GM21423 (cell line): ENCODE data around the gene ATP13A3.
"Not testable (repeated sequence)": the region's sequence is repeated elsewhere in the genome, so short reads cannot be mapped to it uniquely, and the experiment has no call there.

ENCODE experiments used
- ATAC-seq: cut with Tn5 transposase; IDR thresholded peaks from one replicate; pipeline ENCODE4 v1.9.1; 2021; ENCODE audit warnings: mild to moderate bottlenecking, moderate library complexity; ENCODE audit not compliant: unreplicated experiment

The ATP13A3 gene

GRCh38 chr3:194500198-194500597 lies 13.4 kb upstream of the ATP13A3 start:
- ATAC-seq = no peak

- ATAC-seq = not testable (repeated sequence)
These were observed 12.7 kb upstream of the ATP13A3 start for GRCh38 chr3:194499516-194499915.

DNA sequence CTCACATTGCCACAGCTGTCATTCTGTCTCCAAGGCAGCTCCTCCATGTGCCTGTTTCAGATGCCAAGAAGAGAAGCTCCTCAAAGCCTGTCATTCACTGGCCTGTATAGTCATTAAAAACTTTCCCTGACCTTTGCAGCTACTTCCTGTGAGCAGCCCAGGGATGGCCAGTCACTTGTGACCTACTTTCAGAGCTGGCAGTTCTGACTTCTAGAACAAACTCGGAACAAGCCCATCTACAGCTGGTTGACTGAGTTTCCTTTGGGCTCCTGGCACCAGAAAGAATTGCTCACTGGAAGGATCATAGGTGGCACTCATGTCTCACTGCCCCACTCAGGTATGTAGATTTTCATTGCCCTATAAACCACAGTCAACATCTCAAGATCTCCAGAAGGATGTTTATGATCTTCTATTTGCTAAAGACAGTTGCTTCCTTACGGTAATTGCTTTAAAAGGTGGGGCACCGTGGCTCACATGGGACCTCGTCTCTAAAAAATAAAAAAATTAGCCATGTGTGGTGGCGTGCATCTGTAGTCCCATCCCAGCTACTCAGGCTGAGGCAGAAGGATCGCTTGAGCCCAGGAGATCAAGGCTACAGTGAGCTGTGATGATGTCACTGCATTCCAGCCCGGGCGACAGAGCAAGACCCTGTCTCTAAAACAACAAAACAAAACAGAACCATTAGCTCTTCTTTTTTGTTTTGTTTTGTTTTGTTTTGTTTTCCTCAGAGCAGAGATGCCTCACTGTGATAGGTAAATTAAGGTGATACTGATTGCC lies 11.2 kb upstream of the ATP13A3 start:
- ATAC-seq = no peak

DNA sequence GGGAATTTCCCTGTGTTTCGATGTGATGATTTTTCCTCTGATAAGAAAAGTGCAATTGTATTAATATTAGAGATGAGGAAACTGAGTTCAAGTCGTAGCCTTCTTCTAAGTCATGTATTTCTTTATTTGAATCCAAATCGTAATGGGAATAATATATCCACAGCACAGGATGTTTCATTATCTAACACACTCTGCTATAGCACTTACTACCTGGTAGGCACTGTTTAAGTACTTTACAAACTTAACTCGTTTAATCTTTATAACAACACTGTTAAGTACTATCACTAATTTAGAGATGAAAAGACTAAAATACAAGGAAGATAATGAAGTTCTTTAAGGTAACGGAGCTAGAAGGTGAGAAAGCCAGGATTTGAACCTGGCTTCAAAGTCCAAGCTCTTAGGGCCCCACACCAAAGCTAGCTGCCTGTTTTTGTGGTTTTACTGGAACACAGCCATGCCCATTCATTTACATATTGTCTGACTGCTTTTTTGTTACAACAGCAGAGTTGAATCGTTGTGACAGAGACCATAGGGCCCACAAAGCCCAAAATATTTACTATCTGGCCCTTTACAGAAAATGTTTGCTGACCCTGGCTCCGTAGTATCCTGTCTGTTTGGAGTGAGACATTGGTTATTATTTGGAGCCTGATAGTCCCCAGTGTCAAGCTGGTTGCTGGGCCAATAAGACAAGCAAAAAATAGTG lies 9.6 kb upstream of the ATP13A3 start:
- peak; percentile 49 for ATAC-seq

- no peak for ATAC-seq
These were observed 8.2 kb upstream of the ATP13A3 start for GRCh38 chr3:194494951-194495374.

DNA sequence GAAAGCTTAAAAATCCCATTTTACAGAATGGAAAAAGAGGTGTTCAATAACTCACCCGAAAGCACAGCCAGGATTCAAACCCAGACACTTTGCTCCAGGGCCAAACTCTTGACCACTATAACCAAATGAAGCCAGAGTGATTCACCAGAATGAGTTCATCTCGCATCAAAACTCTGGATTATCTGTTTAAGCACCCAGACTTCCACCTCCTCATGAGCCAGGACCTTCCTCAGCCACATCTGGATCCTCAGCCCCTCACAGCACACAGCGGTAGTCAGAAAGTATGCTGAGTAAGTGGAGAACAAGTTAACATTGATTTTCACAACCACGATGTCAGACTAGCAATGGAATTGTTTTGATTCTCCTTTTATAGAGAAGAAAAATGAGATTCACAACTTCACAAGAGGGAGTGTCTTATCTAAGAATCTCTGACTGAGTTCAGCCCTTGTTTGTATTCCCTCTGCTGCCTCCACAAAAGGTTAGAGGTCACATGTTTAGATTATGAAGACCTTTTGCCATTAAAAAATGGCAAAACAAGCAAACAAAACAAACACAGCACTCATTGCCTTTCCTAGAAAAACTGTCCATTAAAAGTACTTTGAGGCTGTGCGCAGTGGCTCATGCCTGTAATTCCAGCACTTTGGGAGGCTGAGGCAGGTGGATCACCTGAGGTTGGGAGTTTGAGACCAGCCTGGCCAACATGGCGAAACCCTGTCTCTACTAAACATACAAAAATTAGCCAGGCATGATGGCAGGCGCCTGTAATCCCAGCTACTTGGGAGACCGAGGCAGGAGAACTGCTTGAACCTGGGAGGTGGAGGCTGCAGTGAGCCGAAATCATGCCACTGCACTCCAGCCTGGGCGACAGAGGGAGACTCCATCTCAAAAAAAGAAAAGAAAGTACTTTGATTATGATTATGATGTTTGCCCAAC lies 7.5 kb upstream of the ATP13A3 start:
- not testable (repeated sequence) for ATAC-seq

DNA sequence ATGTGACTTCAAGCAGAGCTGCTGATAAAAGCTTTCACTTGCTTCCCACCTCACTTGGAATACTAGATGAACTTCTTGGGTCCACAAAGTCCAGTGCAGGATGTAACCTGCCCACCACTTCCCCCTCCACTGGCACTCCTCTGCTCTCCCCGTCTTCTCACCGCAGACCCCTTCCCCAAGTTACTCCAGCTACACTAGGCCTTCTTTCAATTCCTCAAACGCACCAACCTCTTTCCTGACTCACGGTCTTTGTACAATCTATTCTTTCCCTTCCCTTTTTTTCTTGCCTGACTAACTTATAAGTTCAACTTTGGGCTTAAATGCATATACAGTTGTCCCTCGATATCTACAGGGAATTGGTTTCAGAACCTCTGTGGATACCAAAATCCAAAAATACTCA lies 5.2 kb upstream of the ATP13A3 start:
- ATAC-seq = no peak

DNA sequence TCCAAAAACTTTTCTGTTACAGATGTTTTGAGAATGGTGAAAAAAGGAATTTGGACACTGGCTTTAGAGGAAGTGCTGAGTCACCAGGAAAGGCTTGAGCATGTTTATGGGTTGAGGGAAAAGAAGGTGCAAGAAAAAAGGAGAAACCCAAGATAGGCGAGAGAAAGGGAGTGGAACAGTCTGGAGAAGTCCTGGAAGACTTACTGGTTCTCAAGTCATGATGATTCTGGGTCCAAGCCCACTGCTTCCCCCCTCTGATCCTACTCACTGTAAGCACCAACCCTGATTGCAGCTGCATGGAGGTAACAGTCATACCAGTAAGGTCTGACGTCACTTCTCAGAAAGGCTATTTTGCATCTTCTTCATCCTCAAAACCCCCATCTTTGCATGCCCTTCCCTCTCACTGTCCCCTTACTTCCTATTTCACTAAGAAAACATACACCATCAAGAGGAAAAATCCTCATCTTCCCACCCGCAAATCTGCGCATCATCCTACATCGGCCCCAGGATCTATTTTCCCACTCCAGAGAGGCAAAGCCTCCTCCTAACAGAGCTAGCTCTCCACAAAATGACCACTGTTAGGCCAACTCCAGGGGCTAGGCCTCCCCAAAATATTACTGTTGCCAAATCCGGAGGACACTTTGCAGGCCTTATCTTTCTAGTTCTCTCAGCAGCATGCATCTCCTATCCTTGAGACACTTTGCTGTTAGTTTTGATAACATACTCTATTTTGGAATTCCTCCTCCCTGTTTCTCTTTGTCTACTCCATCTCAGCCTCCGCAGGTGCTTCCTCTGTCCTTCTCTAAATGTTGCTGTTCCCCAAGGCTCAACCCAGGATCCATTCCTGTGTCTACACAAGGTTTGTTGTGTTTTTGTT lies 3.2 kb upstream of the ATP13A3 start:
- ATAC-seq = peak; percentile 32

GRCh38 chr3:194488055-194488742 lies 1.4 kb upstream of the ATP13A3 start:
- ATAC-seq = no peak

DNA sequence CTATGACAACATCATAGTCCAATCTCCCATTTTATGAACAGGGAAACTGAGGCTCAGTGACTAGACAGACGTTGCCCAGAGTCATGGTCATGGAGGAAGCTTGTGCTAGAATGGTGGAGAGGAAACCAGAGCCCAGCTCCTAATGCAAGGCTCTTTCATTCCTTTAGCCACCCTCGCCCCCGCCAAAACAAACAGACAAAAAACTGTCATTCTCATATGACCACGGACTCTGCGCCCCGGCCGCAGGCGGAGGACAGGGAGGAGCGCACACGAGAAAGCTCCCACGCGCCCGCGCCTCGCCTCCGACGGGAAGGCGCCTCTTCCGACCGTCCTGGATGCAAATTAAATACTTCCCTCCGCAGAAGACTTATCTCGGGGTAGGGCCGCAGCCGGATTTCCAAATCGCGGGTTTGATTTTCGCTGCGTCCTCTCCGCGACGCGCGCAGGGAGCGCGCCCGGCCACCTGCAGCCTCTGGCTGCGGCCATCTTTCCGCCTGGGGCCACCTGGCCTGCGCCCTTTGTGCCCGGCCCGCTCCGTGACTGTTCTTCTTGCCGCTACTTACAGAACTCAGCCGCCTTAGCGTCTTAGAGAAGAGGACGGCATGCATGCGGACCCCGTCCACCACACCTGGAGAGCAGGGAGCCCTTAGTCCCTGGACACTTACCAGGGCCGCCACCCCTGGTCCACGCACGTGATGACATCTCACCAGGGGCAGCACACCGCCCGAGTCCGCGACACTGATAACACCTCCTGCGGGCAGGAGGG lies 670 bp upstream of the ATP13A3 start:
- ATAC-seq = peak; percentile 15

- peak; percentile 16 for ATAC-seq
These were observed 792 bp downstream of the ATP13A3 start for GRCh38 chr3:194485881-194486539.

DNA sequence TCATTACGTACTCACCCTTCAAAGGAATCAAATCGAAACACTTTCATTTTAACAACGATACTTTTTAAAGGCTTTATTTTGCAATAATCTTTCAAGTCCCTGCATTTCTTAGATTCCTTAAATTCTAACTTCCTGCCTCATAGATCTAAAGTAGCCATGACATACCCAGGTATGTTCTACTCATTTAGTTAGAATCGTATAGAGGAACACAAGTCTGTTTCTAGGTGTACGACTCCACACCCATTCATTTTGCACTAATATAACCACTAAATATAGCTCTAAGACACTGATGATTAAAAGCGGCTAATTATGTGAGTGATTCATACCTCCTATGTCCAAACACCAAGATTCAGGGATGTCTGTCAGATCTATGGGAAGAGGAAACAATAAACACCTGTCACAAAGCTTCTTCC lies 1.3 kb downstream of the ATP13A3 start:
- ATAC-seq = no peak

- ATAC-seq = no peak
These were observed 2.2 kb downstream of the ATP13A3 start for GRCh38 chr3:194484614-194485013.

- no peak for ATAC-seq
These were observed 3.0 kb downstream of the ATP13A3 start for GRCh38 chr3:194483850-194484249.

DNA sequence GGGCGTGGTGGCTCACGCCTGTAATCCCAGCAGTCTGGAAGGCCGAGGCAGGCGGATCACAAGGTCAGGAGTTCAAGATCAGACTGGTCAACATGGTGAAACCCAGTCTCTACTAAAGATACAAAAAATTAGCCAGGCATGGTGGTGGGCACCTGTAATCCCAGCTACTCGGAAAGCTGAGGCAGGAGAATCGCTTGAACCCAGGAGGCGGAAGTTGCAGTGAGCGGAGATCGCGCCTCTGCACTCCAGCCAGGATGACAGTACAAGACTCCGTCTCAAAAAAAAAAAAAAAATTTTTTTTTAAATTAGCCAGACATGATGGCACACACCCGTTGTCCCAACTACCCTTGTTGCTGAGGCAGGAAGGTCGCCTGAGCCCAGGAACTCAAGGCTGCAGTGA lies 4.0 kb downstream of the ATP13A3 start:
- ATAC-seq = not testable (repeated sequence)

- no peak for ATAC-seq
These were observed 4.6 kb downstream of the ATP13A3 start for GRCh38 chr3:194482196-194482593.

GRCh38 chr3:194481525-194482195 lies 5.1 kb downstream of the ATP13A3 start:
- no peak for ATAC-seq

GRCh38 chr3:194481103-194481502 lies 5.7 kb downstream of the ATP13A3 start:
- ATAC-seq = no peak
